CD4-positive, alpha-beta T cell treated with Interleukin-17A for 4 hours (primary cell): ENCODE results near the gene PPP2R5E.
"Not testable (repeated sequence)": the region's sequence is repeated elsewhere in the genome, so short reads cannot be mapped to it uniquely, and the experiment has no call there.

ENCODE experiments used
- DNase-seq: peaks from one replicate; pipeline ENCODE4 v3.0.0-alpha.2; 2020; ENCODE audit warnings: mixed read lengths

PPP2R5E gene

DNA sequence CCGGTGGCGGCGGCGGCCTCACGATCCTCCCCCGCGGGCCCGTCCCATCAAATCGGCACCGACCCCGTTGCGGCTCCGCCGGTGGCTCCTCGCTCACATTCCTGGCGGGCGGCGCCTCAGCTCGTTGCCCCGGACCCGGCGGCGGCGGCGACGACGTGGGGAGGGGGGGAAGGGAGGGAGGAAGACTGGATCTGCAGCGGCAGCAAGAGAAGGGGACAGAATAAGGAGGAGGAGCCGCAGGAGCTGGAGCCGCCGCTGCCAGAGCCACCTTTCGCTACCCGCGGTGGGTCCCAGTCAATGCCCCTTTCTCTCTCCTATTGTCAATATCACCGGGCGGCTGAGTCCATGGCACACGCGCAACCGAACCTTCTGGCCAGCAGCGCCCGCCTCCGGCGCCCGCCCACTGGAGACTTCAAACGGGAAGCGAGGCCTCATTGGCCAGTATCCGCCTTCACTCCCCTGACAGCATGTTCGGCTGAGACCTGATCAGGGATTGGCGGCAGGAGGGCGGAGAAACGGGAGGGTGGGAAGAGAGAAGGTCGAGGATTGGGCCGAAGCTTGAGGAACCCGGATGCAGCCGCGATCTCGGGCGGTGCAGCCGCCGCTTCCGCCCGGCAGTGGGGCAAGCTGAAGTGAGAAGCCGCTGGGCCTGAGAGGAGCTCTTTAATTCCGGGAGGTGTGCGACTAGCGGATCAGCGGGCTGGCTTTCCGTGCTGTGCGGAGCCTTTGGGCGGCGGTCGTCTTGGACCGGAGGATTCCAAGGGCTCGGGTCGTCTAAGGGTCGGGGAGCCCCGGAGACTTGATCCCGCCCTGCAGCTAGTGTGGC is at the start of gene PPP2R5E:
Gene PPP2R5E, minus strand, starts transcription at position 378 of the 826 bp plus-strand sequence. CDS start 3,692 bp downstream, outside the sequence.
- peak; percentile 95 for DNase-seq

DNA sequence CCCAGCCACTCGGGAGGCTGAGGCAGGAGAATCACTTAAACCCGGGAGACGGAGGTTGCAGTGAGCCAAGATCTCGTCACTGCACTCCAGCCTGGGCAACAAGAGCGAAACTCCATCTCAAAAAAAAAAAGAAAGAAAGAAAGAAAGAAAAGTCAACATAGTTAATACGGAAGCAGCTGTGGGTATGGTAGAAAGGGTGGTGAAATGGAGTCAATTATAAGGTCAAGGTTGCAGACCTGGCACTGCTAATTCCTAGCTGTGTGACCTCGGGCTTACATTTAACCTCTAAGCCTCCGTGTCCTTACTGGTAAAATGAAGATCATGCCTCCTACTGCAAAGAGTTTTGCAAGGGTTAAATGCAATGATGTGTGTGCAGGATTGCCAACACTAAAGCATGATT is 39.9 kb upstream of the PPP2R5E start:
- not testable (repeated sequence) for DNase-seq

DNA sequence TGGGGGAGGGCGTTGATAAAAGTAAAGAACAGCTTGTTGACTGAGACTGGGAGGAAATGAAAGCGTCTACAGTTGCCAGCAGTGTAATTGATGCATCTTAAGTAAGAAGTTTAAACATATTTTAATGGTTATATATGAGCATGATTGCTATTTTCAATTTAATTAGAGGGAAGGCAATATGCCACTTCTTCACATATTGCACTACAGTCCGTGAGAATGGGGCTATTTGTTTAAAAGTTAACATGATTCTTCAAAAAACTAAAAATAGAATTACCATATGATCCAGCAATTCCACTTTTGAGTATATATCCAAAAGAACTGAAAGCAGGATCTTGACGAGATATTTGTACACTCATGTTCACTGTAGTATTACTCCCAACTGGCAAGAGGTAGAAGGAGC is 38.3 kb upstream of the PPP2R5E start:
- no peak for DNase-seq

DNA sequence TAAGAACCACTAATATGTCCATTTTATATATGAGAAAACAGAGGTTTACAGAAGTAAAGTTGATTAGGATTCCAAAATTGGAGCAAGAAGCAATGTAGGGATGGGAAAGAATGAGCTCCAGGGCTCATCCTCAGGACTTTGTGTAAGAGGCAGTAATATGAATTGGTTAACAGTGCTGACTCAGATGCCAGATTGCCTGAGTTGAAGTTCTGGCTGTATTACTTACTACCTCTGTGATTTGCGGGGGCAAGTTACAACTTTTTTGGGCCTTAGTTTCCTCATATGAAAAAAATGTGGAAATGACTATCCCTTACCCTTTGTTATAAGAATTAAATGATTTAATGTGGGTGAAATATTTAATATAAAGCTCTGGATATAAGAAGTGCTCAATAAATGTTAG is 35.1 kb upstream of the PPP2R5E start:
- no peak for DNase-seq

DNA sequence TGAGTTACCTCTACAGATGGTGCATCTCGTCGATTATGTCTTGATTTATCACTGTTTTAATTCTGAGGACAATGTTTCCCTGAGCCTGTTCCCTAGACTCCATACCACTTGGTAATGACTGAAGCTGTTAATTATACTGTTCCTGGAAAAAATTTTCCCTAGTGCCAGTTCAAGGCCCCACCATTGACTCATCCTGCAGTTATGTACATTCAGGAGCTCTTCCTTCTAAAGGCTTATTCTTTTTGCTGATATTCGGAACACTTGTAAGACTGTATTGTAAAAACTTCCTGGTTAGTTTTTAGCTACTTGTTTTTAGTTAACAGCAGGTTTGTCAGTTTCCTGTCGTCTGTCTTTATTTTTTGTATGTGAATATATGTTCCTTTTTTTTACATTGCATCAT is 30.4 kb upstream of the PPP2R5E start:
- DNase-seq, result no peak

DNA sequence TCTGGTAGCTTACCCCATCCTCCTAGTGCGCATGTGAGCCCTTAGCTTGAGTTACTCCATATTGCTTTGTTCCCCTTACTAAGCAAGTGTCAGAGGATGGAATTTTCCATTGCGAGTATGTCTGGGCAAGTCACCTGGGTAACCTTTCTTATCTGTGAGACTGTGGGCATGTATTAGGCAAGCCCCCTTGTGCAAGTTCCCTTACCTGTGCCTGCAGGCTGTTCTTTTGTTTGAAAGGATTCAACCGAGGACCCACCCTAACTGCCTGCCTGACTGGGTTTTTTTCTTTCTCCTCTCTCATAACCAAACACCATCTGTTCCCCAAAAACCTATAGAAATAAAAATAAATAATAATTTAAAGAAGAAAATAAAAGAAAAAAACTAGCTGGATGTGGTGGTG is 22.3 kb upstream of the PPP2R5E start:
- no peak for DNase-seq

DNA sequence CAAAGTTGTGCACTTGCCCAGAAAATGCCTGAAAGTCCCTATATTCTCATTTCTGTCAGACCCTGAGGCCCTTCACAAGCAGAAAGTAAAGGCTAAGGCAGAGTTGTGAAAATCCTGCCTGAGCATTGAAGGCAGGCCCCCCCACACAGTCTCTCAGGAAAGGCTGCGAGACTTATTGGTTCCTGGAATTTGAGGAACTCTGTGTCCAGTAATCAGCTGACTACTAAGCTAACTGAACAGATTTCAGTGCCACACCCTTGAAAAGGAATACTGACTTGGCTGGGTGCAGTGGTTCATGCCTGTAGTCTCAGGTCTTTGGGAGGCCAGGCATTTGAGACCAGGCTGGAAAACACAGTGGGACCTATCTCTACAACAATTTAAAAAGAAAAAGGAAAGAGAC is 21.1 kb upstream of the PPP2R5E start:
- DNase-seq, result no peak

DNA sequence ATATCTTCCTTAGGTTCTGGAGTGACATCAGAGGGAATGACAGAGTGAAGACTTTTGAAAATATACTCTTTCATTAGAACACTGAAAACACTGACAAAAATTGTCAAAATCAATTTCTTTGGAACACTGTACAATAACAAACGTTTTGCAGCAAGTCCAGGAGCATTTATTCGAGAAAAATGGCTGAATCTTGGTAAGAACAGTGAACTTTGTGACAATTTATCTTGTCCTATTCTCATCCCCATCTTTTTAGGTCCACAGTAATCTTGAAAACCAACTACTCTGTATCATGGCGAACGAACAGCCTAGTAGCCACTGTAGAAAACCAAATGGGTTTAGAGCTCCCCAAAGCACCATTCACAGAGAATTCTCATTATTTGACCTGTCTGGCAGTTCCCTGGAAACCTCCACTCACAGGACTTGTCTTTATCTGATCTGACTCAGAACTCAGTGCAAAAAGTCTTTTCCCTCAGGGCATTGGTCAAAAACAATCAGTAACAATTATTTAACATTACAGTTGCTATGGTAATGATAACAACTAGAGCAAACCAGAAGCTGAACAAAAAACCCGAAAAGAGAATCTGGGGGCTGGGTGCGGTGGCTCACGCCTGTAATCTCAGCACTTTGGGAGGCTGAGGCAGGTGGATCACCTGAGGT is 20.3 kb upstream of the PPP2R5E start:
- DNase-seq, result no peak

DNA sequence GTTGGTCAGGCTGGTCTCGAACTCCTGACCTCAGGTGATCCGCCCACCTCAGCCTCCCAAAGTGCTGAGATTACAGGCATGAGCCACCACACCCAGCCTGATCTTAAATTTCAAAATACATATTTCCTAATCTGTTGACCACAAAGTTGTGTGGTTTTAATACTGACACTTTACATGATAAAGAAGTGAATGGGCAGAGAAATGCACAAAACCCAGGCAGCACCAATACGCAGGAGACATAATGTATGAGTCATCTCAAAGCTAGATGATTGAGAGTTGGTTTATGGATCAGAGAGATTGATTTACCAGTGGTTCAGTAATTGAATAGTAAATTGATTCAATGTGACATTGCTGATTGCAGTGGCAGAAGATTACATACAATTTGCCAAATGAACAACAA is 19.2 kb upstream of the PPP2R5E start:
- DNase-seq, result no peak

DNA sequence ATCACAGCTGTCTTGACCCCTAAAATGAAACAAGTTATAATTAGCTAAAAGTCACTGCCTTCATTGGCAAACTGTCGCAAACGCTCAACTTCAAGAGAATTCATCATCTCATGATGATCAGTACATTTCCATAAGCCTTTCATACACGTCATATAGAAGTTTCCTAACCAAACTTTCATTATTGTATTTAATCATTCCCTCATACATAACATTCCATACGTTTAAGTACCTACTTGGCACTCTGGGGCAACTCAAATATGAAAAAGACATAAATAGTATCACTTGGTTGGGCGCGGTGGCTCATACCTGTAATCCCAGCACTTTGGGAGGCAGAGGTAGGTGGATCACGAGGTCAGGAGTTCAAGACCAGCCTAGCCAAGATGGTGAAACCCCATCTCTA is 12.4 kb upstream of the PPP2R5E start:
- DNase-seq, result no peak

DNA sequence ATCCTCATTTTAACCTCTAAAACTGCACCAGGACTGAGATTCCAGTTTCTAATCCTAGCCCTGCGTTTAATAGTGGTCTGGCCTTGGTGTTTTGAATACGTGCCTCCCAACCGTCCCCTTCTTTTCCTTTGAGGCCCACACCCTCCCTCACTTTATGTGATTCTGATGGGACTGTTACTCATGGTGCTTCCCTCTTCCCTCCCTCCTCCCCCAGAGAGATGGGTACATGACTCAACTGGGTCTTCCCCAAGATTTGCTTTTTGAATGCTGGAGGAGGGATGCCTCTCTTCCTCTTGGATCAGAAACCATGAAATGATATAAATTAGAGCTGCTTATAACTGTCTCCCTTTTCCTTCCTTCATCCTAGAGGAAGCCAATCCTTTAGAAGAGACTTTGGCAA is 8.2 kb upstream of the PPP2R5E start:
- DNase-seq, result no peak

DNA sequence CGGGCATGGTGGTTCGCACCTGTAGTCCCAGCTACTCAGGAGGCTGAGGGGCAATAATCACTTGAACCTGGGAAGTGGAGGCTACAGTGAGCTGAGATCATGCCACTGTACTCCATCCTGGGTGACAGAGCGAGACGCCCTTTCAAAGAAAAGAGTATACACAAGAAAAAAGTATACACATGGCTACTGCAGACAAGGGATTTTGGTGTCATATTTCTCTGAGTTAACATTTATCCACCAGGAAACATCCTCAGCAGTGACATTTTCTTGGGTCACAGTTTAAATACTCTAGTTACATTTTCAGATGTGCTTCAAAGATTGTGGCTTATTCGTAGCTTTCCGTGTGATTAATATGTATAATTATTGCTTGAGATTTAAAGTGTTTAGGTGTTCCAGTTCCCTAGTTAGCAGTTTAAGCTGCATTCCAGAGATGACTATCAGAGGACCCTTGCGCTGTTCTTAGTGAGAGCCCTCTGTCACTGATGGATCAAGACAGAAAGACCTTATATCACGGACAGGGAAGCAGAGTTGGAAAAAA is 4.7 kb upstream of the PPP2R5E start:
- DNase-seq, result no peak

DNA sequence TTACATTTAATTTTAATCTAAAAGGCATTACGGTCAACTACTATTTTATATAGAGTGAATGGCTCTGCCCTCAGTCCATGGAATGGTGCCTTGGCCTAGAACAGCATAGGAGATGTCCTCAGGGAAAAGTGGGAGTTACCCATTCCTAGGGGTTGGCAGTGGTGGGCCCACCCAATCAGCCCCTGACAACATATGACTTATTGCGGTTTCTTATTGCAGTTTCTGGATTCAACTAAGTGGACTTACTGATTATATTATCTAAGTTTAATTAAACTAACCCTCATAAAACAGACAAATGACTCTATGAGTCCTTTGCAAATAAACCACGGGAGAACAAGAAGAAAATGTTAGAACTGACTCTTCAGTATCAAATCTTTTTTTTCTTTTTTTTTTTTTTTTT is 2.3 kb upstream of the PPP2R5E start:
- no peak for DNase-seq

DNA sequence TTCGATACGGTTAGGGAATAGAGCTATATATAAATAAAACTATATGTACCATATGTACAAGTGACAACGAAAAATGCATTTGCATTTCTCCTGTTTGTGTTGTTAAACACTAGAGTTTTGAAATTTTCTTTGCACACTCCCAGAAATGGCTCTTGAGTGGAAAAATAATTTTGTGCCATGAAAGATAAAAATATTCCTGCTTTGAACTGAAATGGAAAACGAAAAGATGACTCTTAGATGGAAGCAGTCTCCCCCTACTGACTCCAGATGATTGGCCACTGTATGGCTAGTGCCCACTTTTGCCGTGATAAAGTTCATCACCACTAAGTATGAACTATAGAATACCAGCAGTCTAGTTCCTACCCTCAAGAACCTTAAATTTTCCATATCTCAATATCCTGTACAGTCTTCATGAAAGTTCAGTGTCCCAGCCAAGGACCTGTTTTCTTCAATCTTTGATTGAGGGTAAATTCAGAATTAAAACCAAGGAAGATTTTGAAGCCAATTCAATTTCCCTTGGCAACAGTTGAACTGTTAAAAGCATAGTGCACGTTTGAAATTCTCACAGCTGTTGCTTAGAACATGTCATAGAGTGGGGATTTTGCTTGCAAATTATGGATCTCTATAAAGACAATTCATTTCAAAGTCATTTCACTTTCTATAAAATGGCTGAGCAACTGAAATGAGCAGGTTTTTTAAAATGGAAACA is 1.6 kb upstream of the PPP2R5E start:
- DNase-seq, result no peak

DNA sequence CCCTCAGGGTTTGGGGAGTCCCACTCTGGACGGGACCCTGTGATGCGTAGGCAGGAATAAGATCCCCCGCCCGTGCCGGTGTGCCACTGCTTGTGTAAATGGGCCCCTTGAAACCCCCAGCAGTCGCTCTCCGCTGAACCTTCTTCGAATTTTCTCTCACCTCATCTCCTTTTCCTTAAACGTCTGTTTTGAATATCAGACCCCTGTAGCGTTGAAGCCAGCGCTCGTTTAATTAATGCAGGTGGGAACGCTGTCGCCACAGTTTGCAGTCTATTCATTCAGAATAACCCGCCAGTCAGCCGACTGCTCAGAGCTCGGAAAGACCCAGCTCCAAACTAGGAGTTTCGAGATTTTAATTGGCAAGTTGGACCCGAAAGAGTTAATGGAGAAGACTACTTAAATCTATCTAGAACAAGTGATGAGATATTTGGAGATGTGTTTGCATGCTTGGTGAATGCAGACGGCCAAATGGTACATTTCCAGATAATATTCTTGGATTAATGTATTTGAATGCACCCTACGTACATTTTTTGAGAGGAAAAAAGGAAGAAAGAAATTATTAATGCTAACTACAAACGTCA is 739 bp upstream of the PPP2R5E start:
- no peak for DNase-seq

DNA sequence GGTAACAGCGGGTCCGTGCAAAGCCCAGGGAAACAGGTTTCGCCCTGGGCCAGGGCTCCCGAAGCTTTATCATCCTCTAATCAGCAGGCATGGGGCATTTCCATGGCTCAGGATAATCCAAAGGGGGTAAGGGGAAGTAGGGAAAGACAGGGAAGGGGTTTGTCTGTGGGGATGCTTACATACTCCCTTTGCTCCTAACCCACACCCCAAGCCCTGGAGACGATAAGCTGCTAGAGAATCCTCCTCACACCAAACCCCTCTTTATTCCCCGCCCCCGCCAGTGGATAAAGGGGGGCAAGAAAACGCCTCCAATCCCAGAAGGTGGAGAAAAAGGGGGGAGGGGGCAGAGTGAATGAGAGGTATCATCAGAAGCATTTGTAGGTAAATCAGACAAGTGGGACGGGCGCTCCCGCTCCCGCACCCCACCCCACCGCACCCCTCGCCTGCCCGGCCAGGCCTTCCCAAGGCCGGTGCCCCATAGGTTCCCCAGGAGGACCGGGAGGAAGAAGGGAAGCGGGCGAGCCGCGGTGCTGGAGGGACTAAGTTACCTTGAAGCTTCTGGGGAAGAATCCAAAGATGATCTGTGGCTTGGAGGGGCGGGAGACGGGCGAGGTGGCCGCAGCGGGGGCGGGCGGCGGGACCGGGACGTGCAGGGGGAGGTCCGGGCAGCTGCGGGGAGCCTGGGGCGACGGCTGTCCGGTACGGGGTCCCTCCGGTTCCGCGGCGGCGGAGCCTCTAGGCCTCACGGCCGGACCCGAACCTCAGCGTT is 762 bp downstream of the PPP2R5E start:
- peak; percentile 24 for DNase-seq

DNA sequence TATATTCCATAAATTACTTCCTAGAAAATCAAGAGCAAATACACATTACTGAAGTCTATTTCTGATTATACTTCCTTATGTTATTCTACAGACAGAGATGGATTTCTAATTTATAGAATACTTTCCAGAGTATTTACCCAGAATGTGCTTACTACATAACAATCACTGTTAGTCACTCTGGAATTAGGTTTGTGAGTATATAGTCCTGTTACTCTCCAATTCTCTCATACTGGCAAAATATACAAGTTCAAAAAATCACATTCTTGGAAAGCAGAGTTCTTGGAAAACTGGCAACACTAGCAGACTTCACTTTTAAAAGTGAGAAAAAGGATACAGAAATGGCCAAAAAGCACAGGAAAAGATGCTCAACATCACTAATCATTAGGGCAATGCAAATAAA is 7.3 kb downstream of the PPP2R5E start:
- DNase-seq, result no peak

DNA sequence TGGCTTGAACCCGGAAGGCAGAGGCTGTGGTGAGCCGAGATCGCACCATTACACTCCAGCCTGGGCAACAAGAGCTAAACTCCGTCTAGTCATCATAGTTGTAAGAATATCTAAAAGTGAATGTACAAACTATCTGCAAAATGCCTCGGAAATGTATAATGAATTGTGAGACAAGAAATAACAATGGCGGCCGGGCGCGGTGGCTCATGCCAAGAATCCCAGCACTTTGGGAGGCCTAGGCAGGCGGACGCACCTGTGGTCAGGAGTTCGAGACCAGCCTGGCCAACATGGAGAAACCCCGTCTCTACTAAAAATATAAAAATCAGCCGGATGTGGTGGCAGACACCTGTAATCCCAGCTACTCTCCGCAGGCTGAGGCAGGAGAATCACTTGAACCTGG is 9.7 kb downstream of the PPP2R5E start:
- DNase-seq, result no peak

DNA sequence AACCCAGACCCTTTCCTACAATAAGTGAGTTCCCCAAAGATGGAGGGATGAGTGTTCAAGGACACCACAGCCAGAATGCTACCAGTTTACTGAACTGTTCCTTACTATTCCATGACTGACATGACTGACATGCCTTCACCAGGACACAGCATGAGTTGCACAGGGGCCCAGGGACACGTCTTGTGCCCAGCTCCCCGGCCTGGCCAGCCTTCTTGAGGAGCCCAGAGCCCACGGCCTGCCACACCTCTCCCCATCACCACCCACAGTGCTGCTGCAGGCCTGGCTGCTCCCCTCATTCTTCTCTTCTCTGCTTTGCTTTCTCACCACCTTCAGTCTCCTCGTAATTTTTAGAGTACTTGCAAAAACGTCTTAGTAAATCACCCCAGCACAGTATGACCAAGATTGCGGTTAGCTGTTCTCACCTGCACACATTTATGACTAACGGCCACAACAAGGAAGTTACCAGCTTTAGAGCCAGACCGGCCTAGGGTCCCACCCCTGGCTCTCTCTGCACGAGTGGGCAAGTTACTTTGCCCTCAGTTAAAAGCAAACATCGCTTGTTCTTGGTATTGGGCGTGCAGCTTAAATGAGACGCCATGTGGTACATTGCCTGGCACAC is 18.5 kb downstream of the PPP2R5E start:
- DNase-seq, result peak; percentile 9

DNA sequence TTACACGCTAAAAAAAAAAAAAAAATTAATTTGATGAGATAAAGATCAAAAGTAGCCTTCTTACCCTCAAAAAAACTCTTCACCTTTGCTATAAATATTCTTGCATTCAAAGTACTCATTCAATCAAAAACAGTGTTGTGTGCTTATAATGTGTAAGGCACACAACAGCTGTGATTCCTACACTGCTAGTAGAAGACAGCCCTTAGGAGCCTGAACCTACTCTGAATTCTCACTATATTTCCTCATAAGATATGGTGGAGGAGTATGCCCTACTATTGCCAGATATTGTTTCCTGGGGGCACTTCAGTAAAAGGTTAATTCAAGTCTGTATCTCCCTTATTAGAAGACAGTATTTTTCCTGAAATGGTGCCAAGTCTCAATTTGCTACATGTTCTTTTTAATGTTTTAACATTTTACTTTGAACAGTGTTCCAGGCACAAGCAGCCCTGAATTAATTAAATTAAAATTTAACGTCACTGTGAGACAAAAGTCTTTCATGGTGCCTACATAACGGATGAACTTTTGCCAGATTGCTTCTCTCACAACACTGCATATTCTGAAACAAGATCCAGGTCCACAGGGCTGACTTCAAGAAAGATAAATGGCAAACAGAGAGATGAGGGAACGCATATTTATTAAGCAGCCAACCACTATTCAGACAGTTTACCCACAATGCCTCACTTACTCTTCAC is 19.3 kb downstream of the PPP2R5E start:
- no peak for DNase-seq

DNA sequence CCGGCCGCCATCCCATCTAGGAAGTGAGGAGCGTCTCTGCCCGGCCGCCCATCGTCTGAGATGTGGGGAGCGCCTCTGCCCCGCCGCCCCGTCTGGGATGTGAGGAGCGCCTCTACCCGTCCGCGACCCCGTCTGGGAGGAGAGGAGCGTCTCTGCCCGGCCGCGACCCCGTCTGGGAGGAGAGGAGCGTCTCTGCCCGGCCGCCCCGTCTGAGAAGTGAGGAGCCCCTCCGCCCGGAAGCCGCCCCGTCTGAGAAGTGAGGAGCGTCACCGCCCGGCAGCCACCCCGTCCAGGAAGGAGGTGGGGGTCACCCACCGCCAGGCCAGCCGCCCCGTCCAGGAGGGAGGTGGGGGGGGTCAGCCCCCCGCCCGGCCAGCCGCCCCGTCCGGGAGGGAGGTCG is 20.7 kb downstream of the PPP2R5E start:
- DNase-seq, result not testable (repeated sequence)
